Measurements from ENCODE around the gene RAB17.
"Not testable (repeated sequence)": the region's sequence is repeated elsewhere in the genome, so short reads cannot be mapped to it uniquely, and the experiment has no call there.

RAB17 gene

GRCh38 chr2:237624565-237624964, 34.0 kb upstream of the RAB17 start:
- DNase-seq = no peak

- DNase-seq = no peak
These were observed 33.2 kb upstream of the RAB17 start for GRCh38 chr2:237623428-237624403.

- DNase-seq = no peak
These were observed 27.9 kb upstream of the RAB17 start for GRCh38 chr2:237618449-237618848.

- DNase-seq = peak; percentile 67
These were observed 27.1 kb upstream of the RAB17 start for GRCh38 chr2:237617587-237617982.

- DNase-seq = peak; percentile 72
These were observed 26.4 kb upstream of the RAB17 start for GRCh38 chr2:237616734-237617586.

GRCh38 chr2:237616373-237616733, 25.8 kb upstream of the RAB17 start:
- no peak for DNase-seq

GRCh38 chr2:237615631-237616249, 25.2 kb upstream of the RAB17 start:
- no peak for DNase-seq

- DNase-seq = no peak
These were observed 23.7 kb upstream of the RAB17 start for GRCh38 chr2:237614151-237614720.

GRCh38 chr2:237613679-237614078, 23.1 kb upstream of the RAB17 start:
- DNase-seq = no peak

- no peak for DNase-seq
These were observed 22.2 kb upstream of the RAB17 start for GRCh38 chr2:237612527-237613357.

GRCh38 chr2:237606522-237606921, 16.0 kb upstream of the RAB17 start:
- DNase-seq = not testable (repeated sequence)

GRCh38 chr2:237604960-237605359, 14.4 kb upstream of the RAB17 start:
- no peak for DNase-seq

GRCh38 chr2:237604391-237604790, 13.9 kb upstream of the RAB17 start:
- no peak for DNase-seq

GRCh38 chr2:237603718-237604362, 13.3 kb upstream of the RAB17 start:
- no peak for DNase-seq

- DNase-seq = no peak
These were observed 12.6 kb upstream of the RAB17 start for GRCh38 chr2:237603049-237603717.

- no peak for DNase-seq
These were observed 11.9 kb upstream of the RAB17 start for GRCh38 chr2:237602409-237602808.

GRCh38 chr2:237601453-237602116, 11.1 kb upstream of the RAB17 start:
- DNase-seq = no peak

- peak; percentile 45 for DNase-seq
These were observed 9.8 kb upstream of the RAB17 start for GRCh38 chr2:237600205-237600846.

GRCh38 chr2:237599465-237600110, 9.1 kb upstream of the RAB17 start:
- no peak for DNase-seq

All from eye (tissue), 1 donor.